ENCODE results near the gene WDR37. TPM values are rescaled to one million over a fixed set of nuclear protein-coding genes. Genes with fewer than 3 reads are reported as not detected.
"Not testable (repeated sequence)": the region's sequence is repeated elsewhere in the genome, so short reads cannot be mapped to it uniquely, and the experiment has no call there.

Gene WDR37, protein sequence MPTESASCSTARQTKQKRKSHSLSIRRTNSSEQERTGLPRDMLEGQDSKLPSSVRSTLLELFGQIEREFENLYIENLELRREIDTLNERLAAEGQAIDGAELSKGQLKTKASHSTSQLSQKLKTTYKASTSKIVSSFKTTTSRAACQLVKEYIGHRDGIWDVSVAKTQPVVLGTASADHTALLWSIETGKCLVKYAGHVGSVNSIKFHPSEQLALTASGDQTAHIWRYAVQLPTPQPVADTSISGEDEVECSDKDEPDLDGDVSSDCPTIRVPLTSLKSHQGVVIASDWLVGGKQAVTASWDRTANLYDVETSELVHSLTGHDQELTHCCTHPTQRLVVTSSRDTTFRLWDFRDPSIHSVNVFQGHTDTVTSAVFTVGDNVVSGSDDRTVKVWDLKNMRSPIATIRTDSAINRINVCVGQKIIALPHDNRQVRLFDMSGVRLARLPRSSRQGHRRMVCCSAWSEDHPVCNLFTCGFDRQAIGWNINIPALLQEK
- total RNA-seq (10 to 100 TPM; 23.6 to 29.7 TPM), total RNA-seq (50.4 to 70.8 reads per million in 2 donors)

DNA sequence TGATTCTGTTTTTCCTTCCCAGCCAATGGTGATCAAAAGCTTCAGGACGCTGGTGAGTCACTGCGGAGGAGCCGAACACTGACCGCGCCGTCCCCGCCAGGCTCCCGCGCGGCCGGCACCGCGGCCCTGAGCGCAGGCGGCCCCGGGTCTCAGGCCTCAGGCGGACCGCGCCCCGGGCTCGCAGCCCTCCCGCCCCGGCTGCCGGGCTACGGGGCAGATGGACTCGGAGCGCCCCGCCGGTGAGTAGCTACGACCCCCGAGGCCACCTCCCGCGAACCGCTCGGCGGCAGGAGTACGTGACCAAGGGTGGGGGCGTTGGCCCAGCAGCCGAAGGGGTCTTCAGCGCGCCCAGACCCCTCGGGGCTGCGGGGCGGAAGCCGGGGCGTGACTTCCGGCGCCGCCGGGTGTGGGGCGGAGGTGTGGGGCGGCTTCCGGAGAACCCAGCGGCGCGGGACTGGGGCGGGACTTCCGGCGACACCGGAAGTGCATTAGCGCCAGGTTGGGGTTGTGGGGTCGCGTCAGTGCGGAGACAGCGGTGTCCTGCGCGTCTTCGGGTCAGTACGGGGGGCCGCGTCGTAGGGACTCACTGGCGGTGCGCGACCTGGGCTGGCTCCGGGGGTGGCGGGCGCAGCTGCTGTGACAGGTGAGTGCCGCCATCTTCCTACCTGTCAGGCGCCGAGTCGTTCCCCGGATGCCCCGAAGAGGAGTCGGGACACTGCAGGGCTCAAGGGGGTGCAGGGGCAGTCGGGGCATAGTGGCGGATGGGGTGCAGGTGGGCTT, at the start of gene WDR37:
WDR37 (plus strand) TSS at position 60 of the 780 bp plus-strand sequence. CDS start 15,771 bp downstream, outside the sequence.
- H3K9me3 ChIP-seq (ENCODE audit: control insufficient read depth, low read length, poor library complexity, severe bottlenecking), result no peaks in the 10 kb centered on the region
- DNase-seq (peak; percentile 81 to 89 (median 85)), ATAC-seq (peak; percentile 94)
- peak within 1 kb of the TSS; percentile 98 for H3K27ac Mint-ChIP-seq
- H3K4me3 Mint-ChIP-seq, result peak within 1 kb of the TSS; percentile 98
- peaks cover 2% of the 10 kb centered on the region for H3K36me3 Mint-ChIP-seq (ENCODE audit: low read depth)
- peaks cover 52% of the 10 kb centered on the region for H3K4me1 Mint-ChIP-seq
- no peaks in the 10 kb centered on the region for H3K27me3 Mint-ChIP-seq

DNA sequence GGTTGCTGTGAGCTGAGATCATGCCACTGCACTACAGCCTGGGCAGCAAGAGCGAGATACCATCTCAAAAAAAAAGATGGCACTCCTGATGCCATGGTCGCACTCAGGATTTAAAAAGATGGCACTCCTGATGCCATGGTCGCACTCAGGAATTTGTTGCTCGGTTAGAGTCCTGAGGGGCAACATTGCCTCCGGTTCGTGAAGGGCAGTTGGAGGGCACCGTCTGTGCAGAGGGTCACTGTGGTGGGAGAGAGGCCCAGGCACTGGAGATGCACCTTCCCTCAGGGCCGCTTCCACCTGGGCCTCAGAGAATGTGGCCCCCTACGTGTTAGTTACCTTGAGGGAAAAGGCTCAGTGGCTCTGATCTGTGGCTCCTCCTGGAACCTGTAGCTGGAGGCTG, 49.6 kb upstream of the WDR37 start:
- no peaks in the 10 kb centered on the region for H3K27me3 Mint-ChIP-seq
- no peak for ATAC-seq
- peaks cover 16% of the 10 kb centered on the region for H3K36me3 Mint-ChIP-seq (ENCODE audit: low read depth)
- H3K4me1 Mint-ChIP-seq, result peaks cover 11% of the 10 kb centered on the region
- H3K9me3 ChIP-seq (ENCODE audit: control insufficient read depth, low read length, poor library complexity, severe bottlenecking), result peaks cover 7% of the 10 kb centered on the region
- no peak overlapping the region for H3K27ac Mint-ChIP-seq
- H3K4me3 Mint-ChIP-seq, result peak overlapping the region; percentile 19
- DNase-seq, result no peak

DNA sequence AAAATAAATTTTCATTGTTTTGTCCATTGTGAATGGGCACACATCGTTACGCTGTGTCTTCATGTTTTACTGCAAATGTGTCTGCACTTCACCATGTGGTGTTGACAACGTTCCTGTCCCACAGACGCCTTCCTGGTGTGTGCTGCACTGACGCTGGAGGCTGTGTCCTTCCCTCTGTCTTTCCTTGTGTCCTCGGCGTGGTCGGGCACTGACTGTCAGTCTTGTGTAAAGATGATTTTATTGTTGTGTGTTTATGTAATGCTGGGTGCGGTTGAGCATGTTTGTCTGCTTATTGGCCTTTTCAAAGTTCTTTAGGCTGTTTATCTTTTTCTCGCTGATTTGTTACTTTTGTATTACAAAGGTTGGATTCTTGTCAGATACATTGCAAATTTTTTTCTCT, 48.6 kb upstream of the WDR37 start:
- peaks cover 11% of the 10 kb centered on the region for H3K4me1 Mint-ChIP-seq
- ATAC-seq (no peak), DNase-seq (no peak)
- no peaks in the 10 kb centered on the region for H3K27me3 Mint-ChIP-seq
- H3K27ac Mint-ChIP-seq, result peak overlapping the region; percentile 47
- H3K9me3 ChIP-seq (ENCODE audit: control insufficient read depth, low read length, poor library complexity, severe bottlenecking), result peaks cover 3% of the 10 kb centered on the region
- H3K36me3 Mint-ChIP-seq (ENCODE audit: low read depth), result peaks cover 19% of the 10 kb centered on the region
- no peak overlapping the region for H3K4me3 Mint-ChIP-seq

DNA sequence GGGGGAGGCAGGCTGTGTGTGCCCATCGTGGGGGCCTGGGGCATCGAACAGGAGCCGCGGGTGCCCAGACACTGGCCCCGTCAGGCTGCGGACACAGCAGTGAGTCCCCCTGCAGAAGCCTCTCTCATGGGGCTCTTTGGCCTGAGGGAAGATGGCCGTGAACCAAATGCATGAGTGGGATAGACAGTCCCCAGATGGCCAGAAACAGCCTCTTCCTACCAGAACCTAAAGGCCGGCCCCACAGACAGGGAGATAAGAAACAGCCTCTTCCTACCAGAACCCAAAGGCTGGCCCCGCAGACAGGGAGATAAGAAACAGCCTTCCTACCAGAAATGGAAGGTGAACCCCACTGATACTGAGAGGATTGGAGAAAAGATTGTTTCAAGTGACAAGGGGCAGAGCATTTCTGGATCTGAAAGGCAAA, 47.1 kb upstream of the WDR37 start:
- ATAC-seq (no peak), DNase-seq (no peak)
- Mint-ChIP-seq H3K27me3 (no peaks in the 10 kb centered on the region), H3K4me1 (peaks cover 11% of the 10 kb centered on the region), H3K27ac (peak overlapping the region; percentile 53), H3K36me3 (ENCODE audit: low read depth) (peaks cover 16% of the 10 kb centered on the region), H3K4me3 (no peak overlapping the region)
- H3K9me3 ChIP-seq (ENCODE audit: control insufficient read depth, low read length, poor library complexity, severe bottlenecking), result no peaks in the 10 kb centered on the region

DNA sequence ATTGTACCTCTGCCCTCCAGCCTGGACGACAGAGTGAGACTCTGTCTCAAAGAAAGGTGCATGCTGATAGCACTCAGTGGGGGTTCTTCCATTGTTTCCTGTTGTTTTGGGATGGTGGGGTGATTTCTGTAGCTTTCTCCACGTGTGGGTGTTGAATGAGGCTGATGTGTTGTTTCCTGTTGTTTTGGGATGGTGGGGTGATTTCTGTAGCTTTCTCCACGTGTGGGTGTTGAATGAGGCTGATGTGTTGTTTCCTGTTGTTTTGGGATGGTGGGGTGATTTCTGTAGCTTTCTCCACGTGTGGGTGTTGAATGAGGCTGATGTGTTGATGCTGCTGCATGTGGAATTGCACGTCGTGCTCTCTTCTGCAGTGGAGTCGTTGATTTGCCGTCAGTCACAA, 46.2 kb upstream of the WDR37 start:
- not testable (repeated sequence) for ATAC-seq; H3K27ac Mint-ChIP-seq; H3K4me3 Mint-ChIP-seq; H3K9me3 ChIP-seq (ENCODE audit: control insufficient read depth, low read length, poor library complexity, severe bottlenecking); H3K27me3 Mint-ChIP-seq; DNase-seq
- Mint-ChIP-seq H3K36me3 (ENCODE audit: low read depth) (peaks cover 16% of the 10 kb centered on the region), H3K4me1 (peaks cover 11% of the 10 kb centered on the region)

DNA sequence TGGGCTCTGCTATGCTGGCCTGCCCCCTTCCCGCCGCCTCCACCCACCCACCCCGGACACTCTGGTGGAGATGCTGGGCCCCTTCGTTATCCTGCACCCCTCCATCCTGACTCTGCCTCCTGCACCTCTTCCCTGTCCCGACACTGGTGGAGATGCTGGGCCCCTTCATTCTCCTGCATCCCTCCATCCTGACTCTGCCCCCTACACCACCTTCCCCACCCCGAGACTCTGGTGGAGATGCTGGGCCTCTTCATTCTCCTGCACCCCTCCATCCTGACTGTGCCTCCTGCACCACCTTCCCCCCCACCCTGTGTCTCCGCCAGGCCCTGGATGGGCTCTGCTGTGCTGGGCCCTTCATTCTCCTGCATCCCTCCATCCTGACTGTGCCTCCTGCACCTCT, 45.5 kb upstream of the WDR37 start:
- ATAC-seq (no peak), DNase-seq (no peak)
- Mint-ChIP-seq H3K4me1 (peaks cover 11% of the 10 kb centered on the region), H3K27me3 (no peaks in the 10 kb centered on the region), H3K36me3 (ENCODE audit: low read depth) (peaks cover 16% of the 10 kb centered on the region), H3K4me3 (no peak overlapping the region), H3K27ac (no peak overlapping the region)
- H3K9me3 ChIP-seq (ENCODE audit: control insufficient read depth, low read length, poor library complexity, severe bottlenecking), result no peaks in the 10 kb centered on the region

GRCh38 chr10:1011696-1012095, 44.5 kb upstream of the WDR37 start:
- ATAC-seq, result no peak
- H3K36me3 Mint-ChIP-seq (ENCODE audit: low read depth), result peaks cover 16% of the 10 kb centered on the region
- no peaks in the 10 kb centered on the region for H3K27me3 Mint-ChIP-seq
- no peak for DNase-seq
- peak overlapping the region; percentile 19 for H3K27ac Mint-ChIP-seq
- peak overlapping the region; percentile 52 for H3K4me3 Mint-ChIP-seq
- peaks cover 11% of the 10 kb centered on the region for H3K4me1 Mint-ChIP-seq
- no peaks in the 10 kb centered on the region for H3K9me3 ChIP-seq (ENCODE audit: control insufficient read depth, low read length, poor library complexity, severe bottlenecking)

DNA sequence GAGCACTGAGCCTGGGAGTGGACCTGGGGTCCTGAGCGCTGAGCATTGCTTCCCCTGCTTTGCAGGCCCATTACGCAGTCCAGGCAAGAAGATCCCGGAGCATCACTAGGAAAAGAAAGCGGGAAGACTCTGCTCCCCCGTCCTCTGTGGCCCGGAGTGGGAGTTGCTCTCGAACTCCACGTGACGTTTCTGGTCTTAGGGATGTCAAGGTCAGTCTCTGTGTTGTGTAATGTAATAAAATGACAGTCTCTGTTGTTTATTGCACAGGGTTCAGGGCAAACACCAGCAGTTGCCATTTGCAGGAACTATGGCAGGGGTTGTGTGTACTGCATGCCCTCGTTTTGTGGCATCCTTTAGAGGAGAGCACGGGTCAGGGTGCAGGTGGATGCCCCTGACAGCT, 40.5 kb upstream of the WDR37 start:
- H3K9me3 ChIP-seq (ENCODE audit: control insufficient read depth, low read length, poor library complexity, severe bottlenecking), result no peaks in the 10 kb centered on the region
- H3K27ac Mint-ChIP-seq, result peak overlapping the region; percentile 51
- no peak overlapping the region for H3K4me3 Mint-ChIP-seq
- peaks cover 5% of the 10 kb centered on the region for H3K4me1 Mint-ChIP-seq
- DNase-seq (no peak), ATAC-seq (no peak)
- peaks cover 19% of the 10 kb centered on the region for H3K36me3 Mint-ChIP-seq (ENCODE audit: low read depth)
- no peaks in the 10 kb centered on the region for H3K27me3 Mint-ChIP-seq

DNA sequence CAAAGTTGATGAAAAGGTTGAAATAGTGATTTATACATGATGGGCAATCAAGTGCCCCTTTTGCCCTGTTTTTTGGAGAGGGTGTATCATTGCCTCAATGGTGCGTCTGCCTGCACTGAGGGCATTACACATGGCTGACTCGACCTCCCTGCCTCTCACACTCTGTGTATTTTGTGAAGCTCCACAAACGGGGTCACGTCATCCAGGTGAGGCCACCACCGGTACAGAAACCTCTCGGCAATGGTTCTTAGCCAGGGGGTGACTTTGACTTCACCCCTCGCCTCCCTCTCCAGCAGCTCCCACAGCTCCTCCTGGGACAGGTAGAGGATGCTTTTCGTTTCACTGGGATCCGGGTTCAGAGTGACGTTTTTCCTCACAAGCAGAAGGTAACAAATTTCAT, 36.8 kb upstream of the WDR37 start:
- Mint-ChIP-seq H3K27ac (no peak overlapping the region), H3K27me3 (no peaks in the 10 kb centered on the region), H3K4me1 (peaks cover 2% of the 10 kb centered on the region), H3K4me3 (no peak overlapping the region), H3K36me3 (ENCODE audit: low read depth) (peaks cover 9% of the 10 kb centered on the region)
- DNase-seq, result no peak
- no peak for ATAC-seq
- H3K9me3 ChIP-seq (ENCODE audit: control insufficient read depth, low read length, poor library complexity, severe bottlenecking), result no peaks in the 10 kb centered on the region

- peaks cover 2% of the 10 kb centered on the region for H3K4me1 Mint-ChIP-seq
- no peaks in the 10 kb centered on the region for H3K27me3 Mint-ChIP-seq
- H3K9me3 ChIP-seq (ENCODE audit: control insufficient read depth, low read length, poor library complexity, severe bottlenecking), result no peaks in the 10 kb centered on the region
- no peak overlapping the region for H3K4me3 Mint-ChIP-seq
- H3K27ac Mint-ChIP-seq, result no peak overlapping the region
- H3K36me3 Mint-ChIP-seq (ENCODE audit: low read depth), result peaks cover 9% of the 10 kb centered on the region
- no peak for ATAC-seq
- no peak for DNase-seq
Measured at GRCh38 chr10:1020460-1020859, 35.7 kb upstream of the WDR37 start.

DNA sequence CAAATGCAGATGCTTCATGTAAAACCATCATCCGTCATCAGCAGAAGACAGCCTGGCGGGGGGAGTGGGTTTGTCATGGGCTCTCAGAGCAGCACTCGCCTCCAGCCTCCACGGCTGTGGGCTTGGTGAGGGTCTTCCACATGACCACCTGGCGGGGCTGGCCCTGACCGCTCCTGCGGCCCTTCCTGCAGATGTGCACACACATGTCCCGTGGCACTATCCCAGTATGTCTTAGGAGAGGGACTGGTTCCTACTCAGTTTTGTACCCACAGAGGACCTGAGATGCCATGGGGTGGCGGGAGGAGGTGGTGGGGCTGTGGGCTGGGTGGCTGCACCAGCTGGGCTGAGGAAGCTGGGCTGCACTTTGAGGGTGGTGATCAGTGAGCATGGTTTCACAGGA, 35.2 kb upstream of the WDR37 start:
- no peak overlapping the region for H3K4me3 Mint-ChIP-seq
- no peaks in the 10 kb centered on the region for H3K27me3 Mint-ChIP-seq
- no peak for ATAC-seq
- peaks cover 9% of the 10 kb centered on the region for H3K36me3 Mint-ChIP-seq (ENCODE audit: low read depth)
- H3K4me1 Mint-ChIP-seq, result peaks cover 2% of the 10 kb centered on the region
- H3K27ac Mint-ChIP-seq, result no peak overlapping the region
- H3K9me3 ChIP-seq (ENCODE audit: control insufficient read depth, low read length, poor library complexity, severe bottlenecking), result no peaks in the 10 kb centered on the region
- DNase-seq, result no peak

GRCh38 chr10:1022413-1022812, 33.8 kb upstream of the WDR37 start:
- no peak overlapping the region for H3K4me3 Mint-ChIP-seq
- DNase-seq (no peak), ATAC-seq (no peak)
- H3K36me3 Mint-ChIP-seq (ENCODE audit: low read depth), result peaks cover 5% of the 10 kb centered on the region
- no peaks in the 10 kb centered on the region for H3K27me3 Mint-ChIP-seq
- peaks cover 2% of the 10 kb centered on the region for H3K4me1 Mint-ChIP-seq
- no peaks in the 10 kb centered on the region for H3K9me3 ChIP-seq (ENCODE audit: control insufficient read depth, low read length, poor library complexity, severe bottlenecking)
- H3K27ac Mint-ChIP-seq, result no peak overlapping the region

- H3K9me3 ChIP-seq (ENCODE audit: control insufficient read depth, low read length, poor library complexity, severe bottlenecking), result no peaks in the 10 kb centered on the region
- H3K27ac Mint-ChIP-seq, result no peak overlapping the region
- no peaks in the 10 kb centered on the region for H3K27me3 Mint-ChIP-seq
- DNase-seq (no peak), ATAC-seq (no peak)
- peaks cover under 1% of the 10 kb centered on the region for H3K4me1 Mint-ChIP-seq
- no peak overlapping the region for H3K4me3 Mint-ChIP-seq
- H3K36me3 Mint-ChIP-seq (ENCODE audit: low read depth), result peaks cover 1% of the 10 kb centered on the region
Measured at GRCh38 chr10:1024103-1024502, 32.1 kb upstream of the WDR37 start.

Data from T-helper 17 cell (primary cell).